Breast epithelium (tissue), 3 donors: Measurements from ENCODE around the gene ABCC6.

Source experiments
- CTCF ChIP-seq, 3 donors: fragments of 450-650 bp; IDR thresholded peaks; one replicate each; pipeline ENCODE4 v1.5.1; 2016 to 2017; ENCODE audit warnings: antibody characterized with exemption in 3 of 3, mild to moderate bottlenecking in 3 of 3, moderate library complexity in 3 of 3
- POLR2A ChIP-seq: fragments of 450-650 bp; IDR thresholded peaks from one replicate; pipeline ENCODE4 v1.6.1; 2016; ENCODE audit warnings: antibody characterized with exemption, mild to moderate bottlenecking, moderate library complexity

- TF ChIP-seq CTCF (IDR thresholded peaks at IDR 0.05) (no peak), POLR2A (no peak)
These were observed 25.3 kb downstream of the ABCC6 start for GRCh38 chr16:16197966-16198365.
